Activated T-helper 17 cell treated with anti-CD3 and anti-CD28 coated beads, Interleukin-2, amount 50 U/mL, for 72 hours (primary cell): ENCODE results near the gene CLUH. TPM values are rescaled to one million over a fixed set of nuclear protein-coding genes. Genes with fewer than 3 reads are reported as not detected.

Experiments
- ATAC-seq: fragments of 150-1000 bp; cut with Tn5 transposase; replicated peaks from 2 replicates; pipeline ENCODE4 v1.10.0; 2021; ENCODE audit warnings: mild to moderate bottlenecking, moderate library complexity
- H3K27ac Mint-ChIP-seq: one replicate; pipeline ENCODE4 v1.8.0; 2022; ENCODE audit warnings: mixed read lengths
- H3K27me3 Mint-ChIP-seq: one replicate; pipeline ENCODE4 v1.8.0; 2022; ENCODE audit warnings: mixed read lengths
- H3K36me3 Mint-ChIP-seq: one replicate; pipeline ENCODE4 v1.8.0; 2022; ENCODE audit warnings: low read depth, mild to moderate bottlenecking, mixed read lengths
- H3K4me1 Mint-ChIP-seq: one replicate; pipeline ENCODE4 v1.8.0; 2022; ENCODE audit warnings: mixed read lengths
- H3K4me3 Mint-ChIP-seq: one replicate; pipeline ENCODE4 v1.8.0; 2022; ENCODE audit warnings: mild to moderate bottlenecking, mixed read lengths
- H3K9me3 Mint-ChIP-seq: one replicate; pipeline ENCODE4 v1.8.0; 2022; ENCODE audit warnings: mixed read lengths
- total RNA-seq, 2 donors: library from RNA; stranded (reverse); gene quantifications; one replicate each; pipeline ENCODE4 v1.2.3, GENCODE V29; 2022

The CLUH gene, protein sequence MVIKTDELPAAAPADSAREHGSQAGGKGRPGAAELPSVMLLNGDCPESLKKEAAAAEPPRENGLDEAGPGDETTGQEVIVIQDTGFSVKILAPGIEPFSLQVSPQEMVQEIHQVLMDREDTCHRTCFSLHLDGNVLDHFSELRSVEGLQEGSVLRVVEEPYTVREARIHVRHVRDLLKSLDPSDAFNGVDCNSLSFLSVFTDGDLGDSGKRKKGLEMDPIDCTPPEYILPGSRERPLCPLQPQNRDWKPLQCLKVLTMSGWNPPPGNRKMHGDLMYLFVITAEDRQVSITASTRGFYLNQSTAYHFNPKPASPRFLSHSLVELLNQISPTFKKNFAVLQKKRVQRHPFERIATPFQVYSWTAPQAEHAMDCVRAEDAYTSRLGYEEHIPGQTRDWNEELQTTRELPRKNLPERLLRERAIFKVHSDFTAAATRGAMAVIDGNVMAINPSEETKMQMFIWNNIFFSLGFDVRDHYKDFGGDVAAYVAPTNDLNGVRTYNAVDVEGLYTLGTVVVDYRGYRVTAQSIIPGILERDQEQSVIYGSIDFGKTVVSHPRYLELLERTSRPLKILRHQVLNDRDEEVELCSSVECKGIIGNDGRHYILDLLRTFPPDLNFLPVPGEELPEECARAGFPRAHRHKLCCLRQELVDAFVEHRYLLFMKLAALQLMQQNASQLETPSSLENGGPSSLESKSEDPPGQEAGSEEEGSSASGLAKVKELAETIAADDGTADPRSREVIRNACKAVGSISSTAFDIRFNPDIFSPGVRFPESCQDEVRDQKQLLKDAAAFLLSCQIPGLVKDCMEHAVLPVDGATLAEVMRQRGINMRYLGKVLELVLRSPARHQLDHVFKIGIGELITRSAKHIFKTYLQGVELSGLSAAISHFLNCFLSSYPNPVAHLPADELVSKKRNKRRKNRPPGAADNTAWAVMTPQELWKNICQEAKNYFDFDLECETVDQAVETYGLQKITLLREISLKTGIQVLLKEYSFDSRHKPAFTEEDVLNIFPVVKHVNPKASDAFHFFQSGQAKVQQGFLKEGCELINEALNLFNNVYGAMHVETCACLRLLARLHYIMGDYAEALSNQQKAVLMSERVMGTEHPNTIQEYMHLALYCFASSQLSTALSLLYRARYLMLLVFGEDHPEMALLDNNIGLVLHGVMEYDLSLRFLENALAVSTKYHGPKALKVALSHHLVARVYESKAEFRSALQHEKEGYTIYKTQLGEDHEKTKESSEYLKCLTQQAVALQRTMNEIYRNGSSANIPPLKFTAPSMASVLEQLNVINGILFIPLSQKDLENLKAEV (N-terminal part only)
- 100 to 1,000 TPM in 1 of 2 donors, 10 to 100 TPM in 1; 49.5 to 122 TPM for total RNA-seq

DNA sequence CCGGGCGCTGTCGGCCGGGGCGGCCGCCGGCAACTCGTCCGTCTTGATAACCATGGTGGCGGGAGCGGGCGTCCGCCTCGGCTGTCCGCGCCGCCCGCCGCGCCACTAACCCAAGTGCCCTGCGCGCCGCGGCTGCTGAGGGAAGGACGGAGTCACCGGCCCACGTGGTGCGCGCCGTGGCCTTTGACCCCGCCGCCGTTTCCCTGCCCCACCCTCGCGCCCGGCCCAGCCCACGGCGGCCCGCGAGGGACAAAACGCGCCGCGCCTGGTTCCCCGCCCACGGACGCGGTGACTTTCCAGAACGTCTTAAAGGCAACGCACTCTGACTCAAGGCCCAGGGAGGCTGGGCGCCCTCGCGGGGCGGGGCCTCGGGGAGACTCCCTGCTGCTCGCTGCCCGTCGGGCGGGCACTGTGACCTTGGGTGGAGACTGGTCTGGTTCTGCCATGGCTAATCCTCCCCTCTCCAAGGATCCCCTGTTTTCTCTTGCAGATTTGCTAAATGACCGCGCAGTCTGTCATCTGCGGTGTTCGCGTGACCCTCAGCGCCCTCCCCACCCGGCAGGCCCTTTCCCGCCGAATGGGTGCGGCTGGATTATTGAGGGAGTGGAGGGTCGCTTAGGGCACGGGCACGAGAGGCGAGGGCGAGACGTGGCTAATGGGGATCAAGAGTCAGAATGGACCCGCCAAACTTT lies at the start of gene CLUH:
TSS of gene CLUH (minus strand) at position 157 of the 692 bp plus-strand sequence. CDS start at position 54, 103 bp downstream.
- Mint-ChIP-seq H3K36me3 (peaks cover 9% of the 10 kb centered on the region), H3K4me3 (peak within 1 kb of the TSS; percentile 96), H3K27ac (peak within 1 kb of the TSS; percentile 93), H3K4me1 (peaks cover 23% of the 10 kb centered on the region), H3K27me3 (no peaks in the 10 kb centered on the region), H3K9me3 (no peaks in the 10 kb centered on the region)
- ATAC-seq = peak; percentile 97

DNA sequence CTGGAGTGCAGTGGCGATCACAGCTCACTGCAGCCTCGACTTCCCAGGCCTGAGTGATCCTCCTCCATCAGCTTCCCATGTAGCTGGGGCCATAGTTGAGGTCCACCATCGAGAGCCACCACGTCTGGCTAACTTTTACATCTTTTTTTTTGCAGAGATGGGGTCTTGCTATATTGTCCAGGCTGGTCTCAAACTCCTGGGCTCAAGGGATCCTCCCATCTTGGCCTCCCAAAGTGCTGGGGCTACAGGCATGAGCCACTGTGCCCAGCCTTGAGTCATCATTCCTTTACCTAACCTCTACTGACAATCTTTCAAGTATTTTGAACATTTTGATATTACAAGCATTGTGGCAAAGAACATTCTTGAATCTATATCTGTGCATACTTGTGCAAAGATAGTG lies 47.3 kb upstream of the CLUH start:
- Mint-ChIP-seq H3K27me3 (peaks cover 29% of the 10 kb centered on the region), H3K27ac (no peak overlapping the region), H3K4me1 (peaks cover 4% of the 10 kb centered on the region), H3K9me3 (no peaks in the 10 kb centered on the region), H3K4me3 (no peak overlapping the region), H3K36me3 (no peaks in the 10 kb centered on the region)
- no peak for ATAC-seq

DNA sequence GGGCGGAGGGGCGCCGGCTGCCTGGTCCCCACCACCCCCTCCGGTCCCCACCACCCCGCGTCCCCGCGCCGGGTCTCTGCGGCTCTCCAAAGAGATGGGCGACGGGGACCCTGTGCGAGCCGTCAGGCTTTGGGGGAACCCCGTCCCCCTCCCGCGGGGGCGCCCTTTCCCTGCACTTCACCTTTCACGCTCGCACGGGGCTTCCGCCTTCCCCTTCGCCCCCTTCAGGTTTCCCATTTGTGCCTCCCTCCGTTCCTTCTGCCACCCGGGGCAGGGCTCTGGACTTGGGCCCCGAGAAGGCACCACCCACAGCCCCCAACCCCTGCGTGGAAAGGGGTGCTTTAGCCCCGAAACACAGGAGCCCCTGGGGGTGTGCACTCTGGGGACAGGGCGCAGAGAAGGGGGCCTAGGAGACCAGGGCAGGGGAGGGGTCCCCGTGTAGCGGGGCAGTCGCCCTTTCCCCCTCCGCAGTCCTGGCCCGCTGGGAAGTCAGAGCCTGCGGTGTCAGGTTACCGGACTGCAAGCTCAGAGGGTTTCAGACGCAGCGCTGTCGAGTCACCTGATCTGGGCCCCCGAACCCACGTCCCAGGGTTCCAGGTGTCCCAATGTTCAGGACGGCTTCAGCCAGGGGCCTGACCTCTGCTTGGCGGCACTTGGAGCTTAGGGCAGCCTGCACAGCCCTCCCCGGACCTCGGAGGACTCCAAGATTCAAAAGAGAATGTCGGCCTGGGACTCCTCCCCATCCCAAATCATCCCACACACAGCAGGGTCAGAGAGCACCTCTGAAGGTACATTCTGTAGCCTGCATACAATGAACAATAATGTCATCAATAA lies 44.5 kb upstream of the CLUH start:
- no peak for ATAC-seq
- no peaks in the 10 kb centered on the region for H3K4me1 Mint-ChIP-seq
- no peak overlapping the region for H3K27ac Mint-ChIP-seq
- no peaks in the 10 kb centered on the region for H3K9me3 Mint-ChIP-seq
- H3K27me3 Mint-ChIP-seq = peaks cover 22% of the 10 kb centered on the region
- no peaks in the 10 kb centered on the region for H3K36me3 Mint-ChIP-seq
- no peak overlapping the region for H3K4me3 Mint-ChIP-seq

GRCh38 chr17:2751491-2751890 lies 39.9 kb upstream of the CLUH start:
- H3K36me3 Mint-ChIP-seq = no peaks in the 10 kb centered on the region
- peaks cover 22% of the 10 kb centered on the region for H3K27me3 Mint-ChIP-seq

DNA sequence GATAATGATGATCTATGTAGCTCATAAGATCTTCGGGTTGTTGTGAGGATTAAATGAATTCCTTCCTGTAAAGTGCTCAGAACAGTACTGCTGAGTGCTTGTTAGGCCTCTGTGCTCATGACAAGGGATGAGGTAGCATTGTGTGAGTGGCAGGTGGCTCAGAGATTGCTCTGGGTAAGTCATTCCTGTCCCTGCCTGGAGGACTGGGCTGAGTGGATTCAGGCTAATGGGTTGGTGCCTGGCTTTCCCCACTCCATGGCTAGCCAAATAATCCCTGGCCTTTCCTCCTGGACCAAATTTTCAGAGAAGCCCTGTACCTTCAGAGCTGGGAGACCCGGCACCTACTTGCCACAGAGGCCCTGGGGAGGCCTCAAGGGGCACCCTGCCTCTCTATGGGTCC lies 39.2 kb upstream of the CLUH start:
- Mint-ChIP-seq H3K27ac (no peak overlapping the region), H3K27me3 (peaks cover 24% of the 10 kb centered on the region), H3K9me3 (no peaks in the 10 kb centered on the region), H3K4me3 (no peak overlapping the region), H3K36me3 (no peaks in the 10 kb centered on the region), H3K4me1 (no peaks in the 10 kb centered on the region)
- ATAC-seq = no peak

More at GRCh38 chr17:2751491-2751890, 39.9 kb upstream of the CLUH start:
- Mint-ChIP-seq H3K9me3 (no peaks in the 10 kb centered on the region), H3K27ac (no peak overlapping the region), H3K4me3 (no peak overlapping the region), H3K4me1 (no peaks in the 10 kb centered on the region)
- no peak for ATAC-seq

DNA sequence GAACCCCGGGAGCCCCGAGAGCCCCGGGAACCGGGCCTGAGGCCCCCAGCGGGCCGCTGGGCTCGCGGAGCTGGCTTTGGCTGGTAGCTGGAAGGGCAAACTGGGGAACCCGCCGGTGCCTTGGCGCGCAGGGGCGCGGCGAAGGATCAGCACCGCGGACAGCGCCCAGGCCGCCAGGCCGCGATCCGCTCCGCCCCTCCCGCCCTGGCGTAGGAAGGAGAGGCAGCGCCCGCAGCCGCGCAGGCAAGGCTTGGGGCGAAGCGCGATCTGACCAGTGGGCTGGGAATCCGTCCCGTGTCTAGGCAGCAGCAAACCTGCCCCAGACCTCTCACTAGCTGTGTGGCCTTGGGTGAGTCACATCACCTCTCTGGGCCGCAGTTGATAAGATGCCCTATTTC lies 38.2 kb upstream of the CLUH start:
- Mint-ChIP-seq H3K4me3 (no peak overlapping the region), H3K4me1 (no peaks in the 10 kb centered on the region), H3K27ac (no peak overlapping the region), H3K27me3 (peaks cover 31% of the 10 kb centered on the region), H3K9me3 (no peaks in the 10 kb centered on the region), H3K36me3 (no peaks in the 10 kb centered on the region)
- peak; percentile 99 for ATAC-seq

DNA sequence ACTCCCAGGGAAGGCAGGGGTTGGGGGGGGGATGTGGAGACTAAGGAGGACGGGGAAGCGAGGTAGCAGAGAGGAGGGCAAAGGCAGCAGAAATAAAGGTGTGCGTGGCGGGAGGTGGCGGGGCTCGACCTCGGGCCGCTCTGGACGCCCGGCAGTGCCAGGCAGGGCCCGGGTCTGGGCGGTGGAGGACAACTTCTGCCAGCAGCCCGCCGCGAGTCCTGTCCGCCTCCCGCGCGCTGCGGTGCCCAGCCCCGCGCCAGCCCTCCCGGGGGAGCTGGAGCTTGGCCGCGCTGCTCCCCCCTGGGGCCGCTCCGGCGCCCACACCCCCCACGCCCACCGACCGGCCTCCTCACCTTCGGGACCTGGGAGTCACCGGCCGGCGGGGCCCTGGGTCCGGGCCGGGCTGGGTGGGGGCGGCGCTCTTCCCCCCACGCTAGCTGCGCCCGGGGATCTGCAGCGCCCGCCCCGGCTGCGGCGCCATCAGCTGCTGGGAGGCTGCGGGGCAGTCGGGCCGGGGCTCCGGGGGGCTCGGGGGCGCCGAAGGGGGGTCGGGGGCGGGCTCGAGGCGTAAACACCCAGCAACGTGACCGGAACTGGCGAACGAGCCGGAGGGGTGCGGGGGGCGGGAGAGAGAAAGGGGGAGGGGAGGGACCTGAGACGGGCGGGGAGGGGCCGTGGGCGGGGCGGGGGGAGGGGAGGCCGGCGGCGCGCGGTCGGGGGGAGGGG lies 37.7 kb upstream of the CLUH start, which contains the start of gene CCDC92B:
TSS of gene CCDC92B (minus strand) at position 595 of the 726 bp plus-strand sequence. CDS start 14,507 bp downstream, outside the sequence.
- no peak for ATAC-seq
- H3K9me3 Mint-ChIP-seq = no peaks in the 10 kb centered on the region
- H3K36me3 Mint-ChIP-seq = no peaks in the 10 kb centered on the region
- H3K4me1 Mint-ChIP-seq = no peaks in the 10 kb centered on the region
- H3K27me3 Mint-ChIP-seq = peaks cover 36% of the 10 kb centered on the region
- no peak within 1 kb of the TSS for H3K27ac Mint-ChIP-seq
- H3K4me3 Mint-ChIP-seq = no peak within 1 kb of the TSS

- Mint-ChIP-seq H3K4me1 (no peaks in the 10 kb centered on the region), H3K4me3 (no peak overlapping the region), H3K27ac (no peak overlapping the region), H3K27me3 (peaks cover 33% of the 10 kb centered on the region), H3K36me3 (no peaks in the 10 kb centered on the region), H3K9me3 (no peaks in the 10 kb centered on the region)
- no peak for ATAC-seq
These were observed 33.9 kb upstream of the CLUH start for GRCh38 chr17:2745317-2746037.

DNA sequence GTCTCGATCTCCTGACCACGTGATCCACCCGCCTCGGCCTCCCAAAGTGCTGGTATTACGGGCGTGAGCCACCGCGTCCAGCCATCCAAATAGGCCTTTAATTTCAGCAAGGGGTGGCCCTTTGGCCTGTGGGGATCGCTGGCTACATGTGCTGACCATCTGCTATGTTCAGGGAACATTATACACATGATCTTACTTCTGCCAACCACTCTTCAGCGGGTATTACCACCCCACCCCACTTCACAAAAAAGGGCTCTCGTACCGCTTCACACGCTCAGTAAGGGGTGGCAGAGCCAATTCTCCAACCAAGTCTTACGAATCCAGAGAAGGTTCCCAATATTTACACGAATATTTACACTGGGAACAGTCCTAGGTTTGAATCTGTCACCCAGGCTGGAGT lies 26.1 kb upstream of the CLUH start:
- no peak for ATAC-seq
- Mint-ChIP-seq H3K9me3 (no peaks in the 10 kb centered on the region), H3K36me3 (no peaks in the 10 kb centered on the region), H3K4me3 (no peak overlapping the region), H3K27me3 (peaks cover 3% of the 10 kb centered on the region), H3K4me1 (no peaks in the 10 kb centered on the region), H3K27ac (no peak overlapping the region)

DNA sequence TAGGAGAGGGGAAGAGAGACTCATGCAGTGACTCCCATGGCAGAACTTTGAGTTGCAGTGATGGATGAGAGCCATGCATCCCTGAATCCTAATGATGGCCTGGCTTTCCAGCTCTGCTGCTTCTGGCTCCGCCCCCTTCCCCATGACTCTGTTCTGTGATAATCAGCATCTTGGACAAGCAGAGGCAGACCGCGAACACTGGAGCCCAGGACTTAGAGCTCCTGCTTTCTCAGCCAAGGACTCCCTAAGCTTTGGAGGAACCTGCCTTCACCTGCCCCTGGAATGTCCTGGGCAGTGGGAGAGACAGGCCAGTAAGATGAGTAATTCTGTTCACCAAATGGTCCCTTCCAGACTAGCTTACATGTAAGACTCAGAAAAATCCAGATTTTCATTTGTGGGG lies 25.4 kb upstream of the CLUH start:
- H3K4me3 Mint-ChIP-seq = no peak overlapping the region
- no peaks in the 10 kb centered on the region for H3K9me3 Mint-ChIP-seq
- no peak for ATAC-seq
- H3K27ac Mint-ChIP-seq = no peak overlapping the region
- no peaks in the 10 kb centered on the region for H3K4me1 Mint-ChIP-seq
- H3K36me3 Mint-ChIP-seq = no peaks in the 10 kb centered on the region
- H3K27me3 Mint-ChIP-seq = peaks cover 3% of the 10 kb centered on the region

GRCh38 chr17:2735896-2736295 lies 24.3 kb upstream of the CLUH start:
- Mint-ChIP-seq H3K36me3 (no peaks in the 10 kb centered on the region), H3K27me3 (peaks cover 3% of the 10 kb centered on the region), H3K4me1 (no peaks in the 10 kb centered on the region), H3K4me3 (no peak overlapping the region), H3K9me3 (no peaks in the 10 kb centered on the region), H3K27ac (no peak overlapping the region)
- ATAC-seq = no peak

- Mint-ChIP-seq H3K9me3 (no peaks in the 10 kb centered on the region), H3K4me3 (no peak overlapping the region), H3K4me1 (no peaks in the 10 kb centered on the region), H3K36me3 (no peaks in the 10 kb centered on the region), H3K27me3 (peaks cover 3% of the 10 kb centered on the region), H3K27ac (no peak overlapping the region)
- ATAC-seq = no peak
These were observed 23.4 kb upstream of the CLUH start for GRCh38 chr17:2734939-2735338.
